GM12873 (cell line): Measurements from ENCODE around the gene INTS15.

Experiments
- TF ChIP-seq, protein P1 (sequence below): IDR thresholded peaks from 2 replicates; pipeline ENCODE4 v1.5.1; 2012; ENCODE audit warnings: low read depth, mild to moderate bottlenecking, moderate library complexity, low read length, control low read depth; ENCODE audit not compliant: insufficient read depth; ENCODE audit errors: missing control alignments

Gene INTS15

DNA sequence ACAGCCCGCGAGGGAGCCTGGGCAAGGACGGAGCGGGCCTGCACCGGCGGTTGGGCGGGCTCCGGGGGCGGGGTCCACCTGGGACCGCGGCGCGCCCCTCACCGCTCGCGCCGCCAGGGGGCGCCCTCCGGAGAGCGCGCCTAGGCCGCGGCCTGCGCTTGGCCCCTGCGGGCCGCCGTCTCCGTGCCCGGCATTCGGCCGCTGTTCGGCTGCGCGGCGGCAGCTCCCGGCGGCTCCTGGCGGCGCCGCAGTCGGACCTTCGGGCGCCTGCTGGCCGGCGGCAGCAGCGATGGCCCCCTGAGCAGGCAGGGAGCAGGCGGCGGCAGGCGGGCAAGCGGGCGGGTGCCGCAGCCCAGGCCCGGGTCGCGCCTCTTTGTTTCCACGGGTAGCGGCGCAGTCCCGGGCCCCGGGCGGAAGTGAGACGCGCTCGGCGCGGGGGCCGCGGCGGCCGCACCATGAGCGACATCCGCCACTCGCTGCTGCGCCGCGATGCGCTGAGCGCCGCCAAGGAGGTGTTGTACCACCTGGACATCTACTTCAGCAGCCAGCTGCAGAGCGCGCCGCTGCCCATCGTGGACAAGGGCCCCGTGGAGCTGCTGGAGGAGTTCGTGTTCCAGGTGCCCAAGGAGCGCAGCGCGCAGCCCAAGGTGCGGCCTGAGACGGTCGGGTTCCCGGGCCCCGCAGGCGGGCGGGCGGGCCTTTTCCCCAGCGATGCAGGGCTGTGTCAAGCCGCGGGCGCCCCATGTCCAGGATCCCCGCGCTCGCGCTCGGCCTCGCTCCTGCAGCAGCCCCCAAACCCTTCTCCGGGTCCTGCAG, at the start of gene INTS15:
Gene INTS15 (plus strand): TSS at position 193 of the 816 bp plus-strand sequence. CDS start 263 bp downstream, at position 456.
- TF ChIP-seq, protein P1, sequence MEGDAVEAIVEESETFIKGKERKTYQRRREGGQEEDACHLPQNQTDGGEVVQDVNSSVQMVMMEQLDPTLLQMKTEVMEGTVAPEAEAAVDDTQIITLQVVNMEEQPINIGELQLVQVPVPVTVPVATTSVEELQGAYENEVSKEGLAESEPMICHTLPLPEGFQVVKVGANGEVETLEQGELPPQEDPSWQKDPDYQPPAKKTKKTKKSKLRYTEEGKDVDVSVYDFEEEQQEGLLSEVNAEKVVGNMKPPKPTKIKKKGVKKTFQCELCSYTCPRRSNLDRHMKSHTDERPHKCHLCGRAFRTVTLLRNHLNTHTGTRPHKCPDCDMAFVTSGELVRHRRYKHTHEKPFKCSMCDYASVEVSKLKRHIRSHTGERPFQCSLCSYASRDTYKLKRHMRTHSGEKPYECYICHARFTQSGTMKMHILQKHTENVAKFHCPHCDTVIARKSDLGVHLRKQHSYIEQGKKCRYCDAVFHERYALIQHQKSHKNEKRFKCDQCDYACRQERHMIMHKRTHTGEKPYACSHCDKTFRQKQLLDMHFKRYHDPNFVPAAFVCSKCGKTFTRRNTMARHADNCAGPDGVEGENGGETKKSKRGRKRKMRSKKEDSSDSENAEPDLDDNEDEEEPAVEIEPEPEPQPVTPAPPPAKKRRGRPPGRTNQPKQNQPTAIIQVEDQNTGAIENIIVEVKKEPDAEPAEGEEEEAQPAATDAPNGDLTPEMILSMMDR: peak; percentile 69

DNA sequence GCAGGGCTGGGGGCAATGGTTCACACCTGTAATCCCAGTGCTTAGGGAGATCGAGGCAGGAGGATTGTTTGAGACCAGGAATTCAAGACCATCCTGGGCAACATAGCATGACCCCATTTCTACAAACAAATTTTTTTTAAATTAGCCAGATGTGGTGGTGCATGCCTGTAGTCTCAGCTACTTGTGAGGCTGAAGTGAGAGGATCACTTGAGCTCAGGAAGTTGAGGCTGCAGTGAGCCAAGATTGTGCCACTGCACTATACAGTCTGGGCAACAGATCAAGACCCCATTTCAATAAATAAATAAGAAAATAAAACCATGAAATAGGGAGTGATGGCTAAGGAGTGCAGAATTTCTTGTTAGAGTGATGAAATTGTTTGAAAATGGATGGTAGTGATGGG, 47.5 kb upstream of the INTS15 start:
- TF ChIP-seq, protein P1: no peak

DNA sequence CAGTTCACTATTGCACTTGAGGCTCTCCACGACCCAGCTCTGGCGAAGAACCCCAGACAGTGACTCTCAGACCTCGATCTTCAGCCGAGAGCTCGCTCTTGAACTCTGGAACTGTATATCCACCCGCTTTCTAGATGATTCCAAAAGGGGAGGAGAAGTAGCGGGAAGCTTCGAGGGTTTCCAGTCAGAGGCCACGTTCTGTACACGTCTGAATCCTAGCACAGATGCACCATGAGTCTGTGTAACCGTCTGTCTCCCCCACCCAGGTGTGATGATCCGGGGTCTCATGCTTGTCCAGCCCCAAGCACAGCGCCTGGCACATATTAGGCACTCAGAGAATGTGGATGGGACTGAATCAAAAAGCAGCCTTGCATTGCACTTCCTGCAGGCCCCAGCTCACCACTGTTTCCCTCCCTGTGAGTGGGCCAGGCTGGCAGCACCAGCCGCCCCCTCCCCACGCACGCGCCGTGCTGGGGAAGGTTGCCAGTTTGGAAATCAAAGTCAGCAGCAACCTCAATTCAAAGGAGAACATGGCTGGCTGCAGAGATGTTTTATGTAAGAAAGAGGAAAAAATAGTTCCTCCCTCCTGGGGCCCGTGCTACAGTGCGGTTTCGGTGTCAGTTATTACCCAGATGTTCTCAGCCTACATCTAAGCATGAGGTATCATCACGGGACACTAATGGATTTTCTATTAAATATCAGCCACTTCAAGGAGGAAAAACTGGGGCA, 44.3 kb upstream of the INTS15 start:
- TF ChIP-seq, protein P1: no peak

DNA sequence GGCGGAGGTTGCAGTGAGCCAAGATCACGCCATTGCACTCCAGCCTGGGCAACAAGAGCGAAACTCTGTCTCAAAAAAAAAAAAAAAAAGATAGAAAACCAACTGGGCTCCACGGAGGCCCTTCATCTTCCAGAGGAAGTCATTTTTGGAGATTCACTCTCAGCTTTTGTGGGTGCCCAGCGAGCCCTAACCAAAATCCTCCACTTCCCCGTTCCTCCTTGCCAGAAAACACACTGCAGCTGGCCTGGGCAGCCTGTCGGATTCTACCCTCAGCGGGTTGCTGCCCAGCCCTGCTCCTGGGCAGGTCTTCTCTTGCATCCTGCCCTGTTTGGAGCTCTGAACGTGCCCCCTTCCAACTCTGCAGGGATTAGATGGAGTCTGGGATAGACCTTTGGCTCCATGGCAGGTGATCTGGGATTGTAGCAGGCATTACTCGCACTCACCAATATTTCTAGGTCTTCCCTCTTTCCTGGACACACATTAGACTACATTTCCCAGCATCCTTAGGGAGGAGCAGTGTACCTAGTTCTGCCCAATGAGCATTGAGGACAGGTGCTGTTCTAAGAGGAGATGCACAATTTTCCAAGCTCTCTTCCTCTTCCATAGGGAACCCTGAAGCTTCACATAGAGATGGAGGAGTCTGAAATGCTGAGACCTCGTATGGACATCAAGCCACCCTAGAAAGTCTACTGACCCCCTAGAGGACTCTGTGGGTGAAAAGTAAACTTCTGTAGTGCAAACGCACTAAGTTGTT, 43.1 kb upstream of the INTS15 start:
- TF ChIP-seq, protein P1: no peak

DNA sequence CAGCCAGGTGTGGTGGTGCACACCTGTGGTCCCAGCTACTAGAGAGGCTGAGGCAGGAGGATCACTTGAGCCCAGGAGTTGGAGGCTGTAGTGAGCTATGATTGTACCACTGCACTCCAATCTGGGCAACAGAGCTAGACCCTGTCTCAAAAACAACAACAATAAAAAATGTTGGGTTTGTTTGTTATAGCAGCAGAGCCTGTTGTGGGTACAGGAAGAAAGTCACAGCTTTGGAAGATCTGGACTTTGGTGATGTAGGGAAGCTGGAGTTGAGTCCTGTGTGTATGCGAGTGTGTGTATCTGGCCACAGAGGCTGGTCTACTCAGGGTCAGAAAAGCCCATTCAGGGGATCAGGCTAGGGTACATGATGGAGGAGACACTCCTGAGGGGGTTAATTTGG, 42.4 kb upstream of the INTS15 start:
- TF ChIP-seq, protein P1: no peak

DNA sequence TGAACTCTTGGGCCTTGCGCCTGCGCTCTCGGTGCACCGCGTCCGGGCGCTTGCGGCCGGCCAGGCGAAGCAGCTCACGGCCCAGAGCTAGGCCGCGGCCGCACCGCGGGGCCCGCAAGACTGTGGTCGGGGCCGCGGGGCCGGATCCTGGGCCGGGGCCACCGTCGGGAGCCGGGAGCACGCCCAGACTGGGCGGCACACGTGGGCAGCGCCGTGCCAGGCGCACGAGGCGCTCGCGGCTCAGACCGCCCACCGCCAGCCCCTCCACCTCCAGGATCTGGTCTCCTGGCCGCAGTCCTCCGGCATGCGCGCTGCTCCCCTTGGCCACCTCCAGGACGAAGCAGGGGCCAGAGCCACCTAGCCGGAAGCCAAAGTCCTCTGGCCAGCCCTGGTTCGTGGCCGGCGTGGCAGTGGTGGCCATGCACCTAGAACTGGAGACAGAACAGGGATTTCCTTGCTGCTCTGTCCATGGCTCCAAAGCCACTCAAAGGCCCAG, 38.8 kb upstream of the INTS15 start, which contains the start of gene GRID2IP:
Gene GRID2IP (minus strand): TSS at position 446 of the 496 bp plus-strand sequence. CDS start 25 bp downstream, at position 421.
- TF ChIP-seq, protein P1: no peak
